ENCODE data around the gene RPS2.

RPS2 gene

DNA sequence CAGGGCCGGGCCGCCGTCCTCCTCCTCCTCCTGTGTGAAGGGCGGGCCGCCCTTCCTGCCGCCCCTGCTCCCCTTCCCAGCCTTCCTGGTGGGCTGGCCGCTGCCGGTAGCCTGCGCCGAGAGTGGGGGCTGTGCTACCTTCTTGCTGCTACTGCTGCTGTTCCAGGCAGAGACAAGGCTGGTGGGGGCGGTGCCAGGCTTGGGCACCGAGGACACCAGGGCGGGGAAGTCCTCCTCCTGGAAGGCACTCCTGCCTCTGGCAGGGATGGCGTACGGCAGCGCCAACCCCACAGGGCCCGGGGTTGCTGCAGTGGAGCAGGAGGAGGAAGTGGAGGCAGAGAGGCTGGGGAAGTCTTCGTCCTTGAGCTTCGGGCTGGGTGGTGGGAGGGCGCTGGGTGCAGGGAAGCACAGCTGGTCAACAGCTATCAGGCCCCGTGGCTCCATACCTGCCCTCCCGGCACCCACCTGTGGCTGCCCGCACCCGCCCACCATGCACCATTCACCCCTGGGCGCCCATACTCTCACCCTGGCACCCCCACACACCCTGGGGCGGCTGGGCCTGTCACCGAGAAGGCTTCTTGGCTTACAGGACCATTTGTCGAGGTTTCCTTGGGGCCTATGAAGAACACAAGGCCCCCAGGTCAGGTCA, 35.4 kb upstream of the RPS2 start:
- no peak overlapping the region for H3K4me3 ChIP-seq (ENCODE audit: low read depth, low read length)
- DNase-seq (ENCODE audit: low read depth) = no peak

DNA sequence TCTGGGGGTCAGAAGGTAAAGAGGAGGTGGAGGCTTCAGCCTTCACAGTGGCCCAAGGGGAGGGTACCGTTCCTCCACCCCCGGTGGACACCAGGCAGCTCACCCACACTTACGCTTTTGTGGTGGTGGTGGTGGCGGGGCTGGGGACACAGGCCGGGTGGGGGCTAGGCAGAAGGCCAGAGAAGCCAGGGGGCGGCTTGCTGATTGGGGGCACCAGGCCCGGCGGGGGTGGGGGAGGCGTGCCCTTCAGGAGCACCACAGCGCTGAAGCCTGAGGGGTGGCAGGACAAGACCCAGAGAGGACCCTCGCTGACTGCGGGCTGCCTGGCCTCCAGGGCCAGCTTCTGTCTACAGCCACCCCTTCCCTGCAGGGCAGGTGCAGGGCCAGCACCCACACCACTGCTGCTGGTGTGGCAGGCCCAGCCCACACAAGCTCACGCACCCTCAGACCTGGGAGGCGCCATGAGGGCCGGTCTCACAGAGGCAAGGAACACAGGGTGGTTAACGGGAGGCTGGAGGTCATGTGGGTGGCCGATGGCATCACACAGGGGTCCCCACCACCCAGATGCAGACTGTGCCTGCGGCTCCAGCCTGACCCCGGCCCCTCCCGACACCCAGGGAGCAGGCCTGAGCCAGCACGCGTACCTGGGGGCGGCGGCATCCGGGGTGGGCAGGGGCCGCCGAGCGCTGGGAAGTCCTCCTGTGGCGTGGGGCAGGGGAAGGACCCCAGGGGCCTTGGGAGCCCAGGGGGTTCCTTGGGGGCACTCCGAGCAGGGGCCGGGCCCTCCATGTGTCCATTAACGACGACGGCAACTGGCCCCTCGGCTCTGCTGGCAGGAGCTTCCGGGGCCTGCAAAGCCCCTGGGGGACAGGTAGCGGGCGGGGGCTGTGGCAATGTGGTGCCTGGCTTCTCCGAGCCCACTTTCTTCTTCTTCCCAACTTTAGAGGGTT, 34.5 kb upstream of the RPS2 start:
- no peak for DNase-seq (ENCODE audit: low read depth)
- H3K4me3 ChIP-seq (ENCODE audit: low read depth, low read length) = no peak overlapping the region

DNA sequence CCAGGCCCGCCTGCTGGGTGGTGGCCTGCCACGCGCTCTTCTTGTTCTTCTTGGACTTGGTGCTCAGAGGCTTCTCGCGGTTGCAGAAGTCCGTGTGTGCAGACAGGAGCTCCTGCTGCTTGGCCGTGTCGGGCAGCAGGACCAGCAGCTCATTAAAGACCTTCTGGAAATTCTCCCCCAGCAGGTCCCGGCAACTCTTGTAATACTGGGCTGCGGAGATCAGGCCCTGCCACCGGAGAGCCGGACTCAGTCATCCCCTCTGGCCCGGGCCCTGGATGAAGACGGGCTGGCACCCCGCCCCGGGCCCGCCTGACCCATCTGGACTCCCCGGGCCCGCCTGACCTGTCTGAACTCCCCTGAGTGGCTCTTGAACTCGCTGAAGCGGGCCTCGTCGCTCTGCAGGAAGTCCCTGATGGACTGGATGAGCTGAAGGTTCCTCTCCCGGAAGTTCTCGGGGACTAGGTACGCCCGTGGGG, 33.8 kb upstream of the RPS2 start:
- no peak for DNase-seq (ENCODE audit: low read depth)
- H3K4me3 ChIP-seq (ENCODE audit: low read depth, low read length) = no peak overlapping the region

DNA sequence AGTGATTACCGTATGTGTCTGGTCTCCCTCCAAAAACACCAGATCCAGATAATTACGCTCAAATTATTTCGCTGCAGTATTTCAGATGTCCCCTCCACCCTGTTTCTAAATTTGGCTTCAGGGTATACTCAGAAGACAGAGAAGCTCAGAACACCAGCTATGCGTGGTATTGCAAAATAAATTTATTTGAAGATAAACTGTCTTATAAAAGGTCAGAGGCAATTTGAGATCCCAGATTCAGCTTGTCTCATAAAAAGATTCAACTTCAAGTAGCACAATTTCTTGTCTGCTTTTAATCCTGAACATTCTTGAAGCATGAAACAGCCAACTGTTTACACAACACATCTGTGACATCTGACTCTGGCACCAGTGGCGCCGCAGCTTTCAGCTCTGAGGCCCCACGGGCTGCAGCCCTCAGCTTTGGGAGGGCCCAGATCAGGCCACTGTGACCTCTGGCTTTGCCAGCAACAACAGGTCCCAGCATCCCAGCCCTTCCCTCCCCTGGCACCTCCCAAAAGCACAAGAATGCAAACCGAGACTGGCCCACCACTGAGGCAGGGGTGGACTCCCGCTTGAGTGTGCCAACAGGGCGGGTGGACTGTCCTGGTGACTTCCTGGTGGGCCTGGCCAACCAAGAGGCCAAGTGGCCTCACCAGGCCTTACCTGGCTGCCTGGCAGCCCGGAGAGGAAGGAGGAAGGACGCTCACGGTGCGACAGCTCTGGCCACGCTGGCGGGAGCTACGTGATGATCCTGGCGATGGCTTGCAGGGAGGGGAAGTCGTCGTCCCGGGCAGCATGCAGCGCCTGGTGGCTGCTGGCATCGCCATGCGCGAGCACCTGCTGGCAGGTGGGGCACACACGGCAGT, 33.1 kb upstream of the RPS2 start:
- DNase-seq (ENCODE audit: low read depth) = no peak
- H3K4me3 ChIP-seq (ENCODE audit: low read depth, low read length) = no peak overlapping the region

DNA sequence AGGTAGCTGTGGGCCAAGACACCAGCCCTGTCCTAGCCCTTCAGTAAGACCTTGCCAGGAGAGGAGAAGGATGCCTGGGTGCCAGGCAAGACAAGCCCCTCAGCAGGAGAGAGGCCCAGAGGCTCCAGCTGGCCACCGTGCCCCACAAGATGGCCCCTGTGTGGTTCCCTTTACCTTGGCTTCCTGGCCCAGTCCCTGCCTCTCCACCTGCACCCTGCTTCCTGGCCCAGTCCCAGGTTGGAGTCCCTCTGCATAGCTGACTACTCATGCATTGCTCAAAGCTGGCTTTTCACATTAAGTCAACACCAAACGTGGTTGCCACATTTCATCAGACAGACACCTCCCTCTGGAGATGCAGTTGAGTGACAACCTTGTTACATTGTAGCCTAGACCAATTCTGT, 29.1 kb upstream of the RPS2 start:
- no peak overlapping the region for H3K4me3 ChIP-seq (ENCODE audit: low read depth, low read length)
- no peak for DNase-seq (ENCODE audit: low read depth)

DNA sequence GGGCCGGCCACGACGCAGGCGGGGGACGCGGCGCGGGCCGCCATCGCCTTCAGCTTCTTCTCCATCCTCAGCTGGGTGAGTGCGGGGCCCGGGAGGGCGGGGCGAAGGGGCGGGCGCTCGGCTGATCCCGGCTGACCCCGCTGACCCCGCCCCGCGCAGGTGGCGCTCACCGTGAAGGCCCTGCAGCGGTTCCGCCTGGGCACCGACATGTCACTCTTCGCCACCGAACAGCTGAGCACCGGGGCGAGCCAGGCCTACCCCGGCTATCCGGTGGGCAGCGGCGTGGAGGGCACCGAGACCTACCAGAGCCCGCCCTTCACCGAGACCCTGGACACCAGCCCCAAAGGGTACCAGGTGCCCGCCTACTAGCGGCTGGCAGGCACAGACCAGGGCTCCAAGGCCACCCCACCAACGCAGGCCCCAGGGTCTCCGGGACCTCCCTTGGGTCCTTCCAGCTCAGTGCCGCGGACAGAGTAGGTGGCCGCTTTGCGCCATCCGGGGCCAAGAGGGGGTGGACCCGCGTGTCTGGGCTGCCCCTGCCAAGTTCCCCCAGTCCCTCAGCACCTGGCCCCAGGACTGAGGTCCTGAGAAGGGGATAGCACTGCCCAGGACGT, 28.2 kb upstream of the RPS2 start:
- H3K4me3 ChIP-seq (ENCODE audit: low read depth, low read length) = peak overlapping the region; percentile 34
- no peak for DNase-seq (ENCODE audit: low read depth)

DNA sequence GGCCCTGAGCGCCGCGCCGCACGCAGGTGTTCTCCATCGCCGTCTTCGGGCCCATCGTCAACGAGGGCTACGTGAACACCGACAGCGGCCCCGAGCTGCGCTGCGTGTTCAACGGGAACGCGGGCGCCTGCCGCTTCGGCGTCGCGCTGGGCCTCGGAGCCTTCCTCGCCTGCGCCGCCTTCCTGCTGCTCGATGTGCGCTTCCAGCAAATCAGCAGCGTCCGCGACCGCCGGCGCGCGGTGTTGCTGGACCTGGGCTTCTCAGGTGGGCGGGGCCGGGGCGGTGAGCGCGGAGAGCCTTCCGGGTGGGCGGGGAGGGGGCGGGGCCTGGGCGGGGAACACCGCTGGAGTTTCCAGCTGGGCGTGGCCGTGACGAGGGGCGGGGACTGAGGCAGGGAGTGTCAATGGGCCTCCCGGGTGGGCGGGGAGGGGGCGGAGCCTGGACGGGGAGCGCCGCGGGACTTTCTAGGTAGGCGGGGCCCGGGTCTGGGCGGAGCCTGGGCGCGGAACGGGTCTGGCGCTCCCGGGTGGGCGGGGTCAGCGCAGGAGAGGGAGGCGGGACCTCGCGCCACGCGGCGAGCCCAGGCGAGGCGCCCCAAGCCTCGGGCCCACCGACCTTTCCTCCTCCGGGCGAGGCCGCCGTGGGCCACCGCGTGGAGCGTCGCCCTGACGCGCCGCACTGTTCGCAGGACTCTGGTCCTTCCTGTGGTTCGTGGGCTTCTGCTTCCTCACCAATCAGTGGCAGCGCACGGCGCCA, 27.5 kb upstream of the RPS2 start:
- DNase-seq (ENCODE audit: low read depth) = peak; percentile 64
- peak overlapping the region; percentile 34 for H3K4me3 ChIP-seq (ENCODE audit: low read depth, low read length)

DNA sequence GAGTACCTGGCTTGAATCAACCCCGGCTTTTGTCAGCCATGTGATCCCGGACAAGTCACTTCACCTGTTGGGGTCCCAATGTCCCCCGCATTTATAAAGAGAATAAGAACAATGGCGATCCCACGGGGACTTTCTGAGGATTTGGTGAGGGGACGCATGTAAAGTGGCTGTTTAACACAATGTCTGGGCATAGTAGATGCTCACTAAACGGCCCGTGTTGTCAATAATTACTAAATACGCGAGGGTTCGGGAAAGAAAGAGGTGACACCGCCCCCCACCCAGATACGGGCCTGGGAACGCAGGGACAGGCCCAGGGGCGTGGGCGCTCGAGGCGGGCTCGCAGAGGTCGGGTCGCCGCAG, 26.9 kb upstream of the RPS2 start:
- DNase-seq (ENCODE audit: low read depth) = no peak
- peak overlapping the region; percentile 34 for H3K4me3 ChIP-seq (ENCODE audit: low read depth, low read length)

DNA sequence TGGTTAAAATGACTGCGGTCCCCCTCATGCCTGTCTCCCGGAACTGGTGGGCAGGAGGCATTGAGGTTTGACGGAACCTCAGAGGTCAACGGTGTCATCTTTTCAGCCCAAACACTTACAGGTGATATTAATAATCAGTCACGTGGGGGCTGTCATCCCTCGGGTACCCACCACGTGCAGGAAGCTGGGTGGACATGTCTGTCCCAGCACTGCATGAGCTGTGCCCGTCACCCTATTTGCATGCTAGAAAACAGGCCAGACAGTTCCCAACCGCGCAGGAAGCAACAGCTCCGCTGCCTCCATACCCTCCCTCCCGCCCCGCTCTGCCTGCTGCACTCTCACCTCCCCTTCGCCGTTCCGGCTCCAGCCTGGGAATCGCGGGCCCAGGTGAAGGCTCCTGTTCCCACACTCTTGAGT, 26.5 kb upstream of the RPS2 start:
- H3K4me3 ChIP-seq (ENCODE audit: low read depth, low read length) = no peak overlapping the region
- DNase-seq (ENCODE audit: low read depth) = no peak

DNA sequence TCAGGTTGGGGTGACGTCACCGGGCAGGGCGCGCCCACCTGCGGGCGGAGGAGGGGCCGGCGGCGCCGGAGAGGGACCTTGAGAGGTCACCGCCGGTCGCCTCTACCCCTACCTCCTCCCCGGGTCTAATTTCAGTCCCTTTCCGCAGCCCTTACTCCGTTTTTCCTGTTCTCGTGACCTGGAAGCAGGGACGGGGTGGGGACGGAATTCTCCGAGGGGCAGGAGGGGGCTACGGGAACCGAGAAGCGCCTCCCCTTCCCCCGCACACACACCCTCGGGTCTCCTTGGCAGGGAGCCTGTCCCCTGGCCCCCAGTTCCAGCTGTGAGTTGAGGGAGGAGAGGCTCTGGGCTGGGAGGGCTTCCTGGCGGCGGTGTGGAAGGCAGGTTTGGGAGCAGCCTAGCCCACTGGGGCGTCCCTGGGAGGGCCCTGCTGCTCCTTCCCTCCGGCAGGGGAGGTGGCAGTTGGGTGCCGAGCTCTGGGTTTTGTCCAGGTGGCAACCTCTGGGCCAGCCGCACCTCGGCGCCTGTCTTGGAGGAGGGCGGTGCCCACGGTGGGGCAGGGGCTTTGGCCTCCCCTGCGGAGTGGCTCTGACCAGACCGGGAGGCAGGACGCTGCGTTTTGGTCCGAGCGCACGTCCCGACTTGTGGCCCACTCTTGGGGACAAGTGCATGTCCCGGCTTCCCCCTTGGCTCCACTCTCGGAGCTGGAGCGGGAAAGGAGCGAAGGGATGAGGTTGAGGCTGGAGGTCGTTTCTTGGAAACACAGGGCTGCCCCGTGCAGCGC, 25.9 kb upstream of the RPS2 start:
- DNase-seq (ENCODE audit: low read depth) = no peak
- H3K4me3 ChIP-seq (ENCODE audit: low read depth, low read length) = peak overlapping the region; percentile 18

DNA sequence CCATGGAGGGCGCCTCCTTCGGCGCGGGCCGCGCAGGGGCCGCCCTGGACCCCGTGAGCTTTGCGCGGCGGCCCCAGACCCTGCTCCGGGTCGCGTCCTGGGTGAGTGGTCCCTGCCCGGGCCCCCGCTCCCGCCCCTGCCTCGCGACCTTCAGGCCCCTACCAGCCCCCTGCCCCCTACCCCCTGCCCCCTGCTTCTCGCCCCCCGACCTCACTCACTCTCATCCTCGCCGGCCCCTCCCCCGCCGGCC, 25.4 kb upstream of the RPS2 start:
- peak overlapping the region; percentile 18 for H3K4me3 ChIP-seq (ENCODE audit: low read depth, low read length)
- no peak for DNase-seq (ENCODE audit: low read depth)

DNA sequence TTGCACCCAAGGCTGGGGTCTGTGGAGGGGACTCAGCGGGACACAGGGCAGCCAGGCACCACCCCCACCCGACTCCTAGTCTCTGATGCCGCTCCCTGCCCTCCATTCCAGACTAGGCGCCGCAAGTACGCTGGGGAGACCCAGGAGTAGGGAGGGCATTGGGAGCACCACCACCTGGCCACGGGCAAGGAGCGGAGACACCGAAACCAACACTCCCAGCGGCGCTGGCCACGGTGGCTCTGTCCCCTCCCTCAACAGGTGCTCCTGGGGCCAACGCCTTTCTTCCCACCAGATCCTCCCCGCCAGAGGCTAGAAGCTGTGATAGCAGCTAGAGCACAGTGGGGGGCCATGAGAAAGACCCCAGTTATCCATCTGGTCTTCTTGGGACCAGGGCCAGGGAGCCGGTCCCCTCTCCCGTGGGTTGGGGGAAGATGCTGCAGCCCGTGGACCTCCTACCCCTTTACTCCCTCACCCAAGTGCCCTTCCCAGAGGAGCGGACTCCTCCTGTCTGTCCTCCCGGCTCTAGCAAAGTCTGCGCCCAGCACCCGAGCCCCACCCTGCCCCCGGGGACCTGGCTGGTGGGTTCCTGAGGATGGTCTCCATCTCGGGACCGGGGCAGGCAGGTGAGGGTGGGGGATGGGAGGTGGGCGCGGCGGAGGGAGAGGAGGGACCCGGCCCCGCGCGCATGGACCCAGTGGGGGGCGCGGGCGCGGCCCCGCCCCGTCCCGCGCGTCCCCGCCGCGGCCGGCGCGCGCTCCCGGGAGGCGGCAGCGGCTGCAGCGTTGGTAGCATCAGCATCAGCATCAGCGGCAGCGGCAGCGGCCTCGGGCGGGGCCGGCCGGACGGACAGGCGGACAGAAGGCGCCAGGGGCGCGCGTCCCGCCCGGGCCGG, 24.8 kb upstream of the RPS2 start, which contains the start of gene SYNGR3:
TSS of gene SYNGR3 (plus strand) at position 762 of the 892 bp plus-strand sequence. CDS start 133 bp downstream, outside the sequence.
- no peak for DNase-seq (ENCODE audit: low read depth)
- H3K4me3 ChIP-seq (ENCODE audit: low read depth, low read length) = peak within 1 kb of the TSS; percentile 18

DNA sequence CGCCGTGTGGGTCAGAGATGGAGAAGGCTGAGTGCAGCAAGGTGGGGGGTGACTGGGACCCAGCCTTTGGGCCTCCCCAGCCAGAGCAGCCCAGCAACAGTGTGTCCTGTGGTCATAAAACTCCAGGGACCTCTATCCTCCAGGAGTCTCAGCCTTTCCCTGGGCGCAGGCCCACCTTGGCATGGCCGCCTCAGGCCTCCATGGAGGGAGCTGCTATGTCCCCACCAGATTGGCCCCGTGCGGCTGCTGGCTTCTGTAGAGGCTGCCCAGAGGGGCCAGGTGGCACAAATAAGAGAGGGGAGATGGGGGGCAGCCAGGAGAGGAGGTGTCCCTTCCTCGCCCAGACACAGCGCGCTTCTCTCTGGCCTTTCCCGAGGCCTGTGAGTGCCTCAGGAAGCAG, 22.6 kb upstream of the RPS2 start:
- H3K4me3 ChIP-seq (ENCODE audit: low read depth, low read length) = no peak overlapping the region

DNA sequence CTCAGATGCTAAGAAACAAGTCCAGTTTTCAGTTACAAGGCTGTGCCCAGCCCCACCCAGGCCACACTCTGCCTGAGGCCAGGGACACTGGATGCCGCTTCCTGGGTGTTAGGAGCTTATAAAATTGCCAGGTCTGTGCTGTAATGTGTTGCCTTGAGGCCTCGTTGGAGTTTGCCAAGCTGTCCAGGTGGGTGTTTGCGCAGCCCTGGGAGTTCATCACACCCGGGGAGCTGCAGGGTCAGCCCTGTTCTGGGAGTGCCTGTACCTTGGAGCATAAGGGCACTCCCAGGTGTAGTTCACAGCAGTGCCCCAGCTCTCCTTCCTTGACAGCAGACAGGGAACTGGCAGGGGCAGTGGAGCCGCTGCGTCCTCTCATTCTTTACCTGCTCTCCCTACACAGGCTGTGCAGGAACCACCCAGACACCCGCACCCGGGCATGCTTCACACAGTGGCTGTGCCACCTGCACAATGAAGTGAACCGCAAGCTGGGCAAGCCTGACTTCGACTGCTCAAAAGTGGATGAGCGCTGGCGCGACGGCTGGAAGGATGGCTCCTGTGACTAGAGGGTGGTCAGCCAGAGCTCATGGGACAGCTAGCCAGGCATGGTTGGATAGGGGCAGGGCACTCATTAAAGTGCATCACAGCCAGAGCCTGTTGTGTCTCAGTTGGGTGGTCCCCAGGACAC, 21.0 kb upstream of the RPS2 start:
- H3K4me3 ChIP-seq (ENCODE audit: low read depth, low read length) = peak overlapping the region; percentile 71
- no peak for DNase-seq (ENCODE audit: low read depth)

More for the DNA sequence above, 22.6 kb upstream of the RPS2 start:
- no peak for DNase-seq (ENCODE audit: low read depth)

DNA sequence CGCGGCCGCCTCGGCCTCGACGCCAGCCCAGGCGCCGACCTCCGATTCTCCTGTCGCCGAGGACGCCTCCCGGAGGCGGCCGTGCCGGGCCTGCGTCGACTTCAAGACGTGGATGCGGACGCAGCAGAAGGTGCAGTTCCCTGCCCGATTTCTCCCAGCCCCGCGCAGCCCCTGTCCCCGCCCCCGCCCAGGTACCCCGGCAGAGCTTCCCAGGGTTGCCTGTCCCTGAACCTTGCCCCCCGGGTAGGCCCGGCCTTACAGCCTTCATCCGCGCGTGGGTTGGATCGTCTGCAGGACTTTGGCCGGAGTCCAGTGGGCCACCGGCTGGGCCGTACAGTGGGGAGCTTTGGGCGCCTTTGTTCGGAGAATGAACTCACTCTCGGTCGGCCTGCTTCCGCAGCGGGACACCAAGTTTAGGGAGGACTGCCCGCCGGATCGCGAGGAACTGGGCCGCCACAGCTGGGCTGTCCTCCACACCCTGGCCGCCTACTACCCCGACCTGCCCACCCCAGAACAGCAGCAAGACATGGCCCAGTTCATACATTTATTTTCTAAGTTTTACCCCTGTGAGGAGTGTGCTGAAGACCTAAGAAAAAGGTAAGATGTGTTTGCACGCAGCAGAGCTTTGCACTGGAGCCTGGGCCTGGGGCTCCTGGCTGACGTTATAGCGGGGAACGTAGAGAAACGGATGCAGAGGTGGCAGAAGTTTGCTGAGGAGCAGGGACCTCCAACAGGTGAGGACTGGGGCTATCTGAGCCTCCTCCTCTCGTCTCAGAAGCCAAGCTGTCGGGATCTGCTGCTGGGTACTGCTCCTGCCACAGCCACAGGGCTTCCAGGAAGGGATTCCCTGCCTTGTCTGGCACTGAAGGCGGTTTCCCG, 20.0 kb upstream of the RPS2 start:
- H3K4me3 ChIP-seq (ENCODE audit: low read depth, low read length) = peak overlapping the region; percentile 71
- DNase-seq (ENCODE audit: low read depth) = no peak

Measured in skeletal muscle cell (primary cell).